ENCODE data around the gene SLC2A10.

SLC2A10 gene

GRCh38 chr20:46704714-46705377 is 4.6 kb upstream of the SLC2A10 start:
- no peak for DNase-seq

- no peak for DNase-seq
These were observed 4.1 kb upstream of the SLC2A10 start for GRCh38 chr20:46705378-46705729.

GRCh38 chr20:46706242-46706641 is 3.2 kb upstream of the SLC2A10 start:
- DNase-seq = no peak

GRCh38 chr20:46708172-46708860 is 1.1 kb upstream of the SLC2A10 start:
- DNase-seq = no peak

GRCh38 chr20:46709055-46709458 is 392 bp upstream of the SLC2A10 start:
- DNase-seq = no peak

GRCh38 chr20:46710153-46710913 is 884 bp downstream of the SLC2A10 start:
- DNase-seq = no peak

- no peak for DNase-seq
These were observed 2.7 kb downstream of the SLC2A10 start for GRCh38 chr20:46712056-46712636.

- no peak for DNase-seq
These were observed 4.7 kb downstream of the SLC2A10 start for GRCh38 chr20:46713957-46714834.

- DNase-seq = no peak
These were observed 5.9 kb downstream of the SLC2A10 start for GRCh38 chr20:46715292-46715756.

- DNase-seq = no peak
These were observed 8.5 kb downstream of the SLC2A10 start for GRCh38 chr20:46717818-46718541.

GRCh38 chr20:46720019-46720418 is 10.6 kb downstream of the SLC2A10 start:
- DNase-seq = no peak

- DNase-seq = no peak
These were observed 11.5 kb downstream of the SLC2A10 start for GRCh38 chr20:46720776-46721425.

- DNase-seq = no peak
These were observed 12.0 kb downstream of the SLC2A10 start for GRCh38 chr20:46721476-46721875.

- no peak for DNase-seq
These were observed 13.0 kb downstream of the SLC2A10 start for GRCh38 chr20:46722450-46722849.

- DNase-seq = no peak
These were observed 13.6 kb downstream of the SLC2A10 start for GRCh38 chr20:46723039-46723438.

- no peak for DNase-seq
These were observed 15.0 kb downstream of the SLC2A10 start for GRCh38 chr20:46724343-46724959.

- no peak for DNase-seq
These were observed 16.0 kb downstream of the SLC2A10 start for GRCh38 chr20:46725186-46726165.

- DNase-seq = no peak
These were observed 22.3 kb downstream of the SLC2A10 start for GRCh38 chr20:46731770-46732169.

GRCh38 chr20:46735436-46735835 is 26.0 kb downstream of the SLC2A10 start:
- no peak for DNase-seq
